GM12878 (cell line): ENCODE measurements around the gene CYS1. TPM values are rescaled to one million over a fixed set of nuclear protein-coding genes. Genes with fewer than 3 reads are reported as not detected.

Source experiments
- ATAC-seq: fragments of 200-7000 bp; cut with Tn5 transposase; 3 replicates; pipeline ENCODE4 v1.9.1; 2020; ENCODE audit warnings: mild to moderate bottlenecking, moderate library complexity
- BruUV-seq: library from RNA; stranded (reverse); fragments of 400-500 nt; replicated peaks from 2 replicates; lab custom pipeline; 2021; lab: Mats Ljungman, UMichigan
- CTCF ChIA-PET: fragments of 300-600 bp; sonication (Branson Sonifier 250); formaldehyde crosslinking; extraction: SDS; loops from one replicate; lab custom pipeline; 2021; ENCODE audit warnings: inconsistent platforms; lab: Yijun Ruan, JAX
- POLR2A ChIA-PET: fragments of 350-600 bp; formaldehyde crosslinking; extraction: SDS; loops from one replicate; lab custom pipeline; 2021; ENCODE audit warnings: inconsistent platforms; lab: Charles Lee
- RAD21 ChIA-PET: fragments of 300-600 bp; sonication (Branson Sonifier 250); formaldehyde crosslinking; loops from one replicate; lab custom pipeline; 2023; ENCODE audit warnings: antibody characterized with exemption; ENCODE audit not compliant: unreplicated experiment; lab: Charles Lee
- SMC1A ChIA-PET: fragments of 300-600 bp; sonication (Branson Sonifier 250); formaldehyde crosslinking; loops from one replicate; lab custom pipeline; 2023; ENCODE audit not compliant: unreplicated experiment, uncharacterized antibody; lab: Charles Lee
- DNase-seq: peaks from one replicate; pipeline ENCODE4 v3.0.0-alpha.2; 2011; ENCODE audit warnings: low read depth, low spot score
- FAIRE-seq: peaks from 3 replicates; lab custom pipeline; 2011; peaks lifted over from hg19 to GRCh38; lab: Jason Lieb, UNC
- H2AFZ ChIP-seq: 2 replicates; pipeline ENCODE4 v1.6.0; 2011; ENCODE audit warnings: low read depth, low read length, control low read depth; ENCODE audit not compliant: control insufficient read depth
- H3K27ac ChIP-seq: 2 replicates; pipeline ENCODE4 v1.5.1; 2011; ENCODE audit warnings: control low read depth; ENCODE audit not compliant: control insufficient read depth, insufficient read depth
- H3K27me3 ChIP-seq, 2 experiments: replicated peaks in 1 of 2; 2 replicates each; pipeline versions ENCODE4 v1.6.0 to v1.6.1; 2011; ENCODE audit warnings: low read length in 1 of 2; ENCODE audit not compliant: control insufficient read depth in 2 of 2, insufficient read depth in 2 of 2
- H3K36me3 ChIP-seq, 2 experiments: 2 replicates each; pipeline ENCODE4 v1.5.1; 2011; ENCODE audit warnings: low read length in 1 of 2; ENCODE audit not compliant: control insufficient read depth in 2 of 2, insufficient read depth in 2 of 2
- H3K4me1 ChIP-seq: 2 replicates; pipeline ENCODE4 v1.6.1; 2011; ENCODE audit warnings: mild to moderate bottlenecking, low read length, moderate library complexity, mixed read lengths; ENCODE audit not compliant: control insufficient read depth, insufficient read depth
- H3K4me2 ChIP-seq: 2 replicates; pipeline ENCODE4 v1.6.0; 2011; ENCODE audit warnings: control low read depth; ENCODE audit not compliant: control insufficient read depth, insufficient read depth
- H3K4me3 ChIP-seq: fragments of 200-600 bp; sonication (generic); 2 replicates; pipeline ENCODE4 v1.5.1; 2016
- H3K79me2 ChIP-seq: 2 replicates; pipeline ENCODE4 v1.6.0; 2011; ENCODE audit warnings: low read length; ENCODE audit not compliant: control insufficient read depth, insufficient read depth
- H3K9ac ChIP-seq: 2 replicates; pipeline ENCODE4 v1.8.0; 2011; ENCODE audit warnings: low read length, control low read depth, mixed read lengths; ENCODE audit not compliant: control insufficient read depth, insufficient read depth
- H3K9me3 ChIP-seq: replicated peaks from 3 replicates; pipeline ENCODE4 v1.5.1; 2011; ENCODE audit warnings: mild to moderate bottlenecking, low read length; ENCODE audit not compliant: control insufficient read depth, insufficient read depth
- H4K20me1 ChIP-seq: 2 replicates; pipeline ENCODE4 v1.6.0; 2011; ENCODE audit not compliant: control insufficient read depth, insufficient read depth
- FOS ChIP-seq: IDR thresholded peaks from 3 replicates; pipeline ENCODE4 v1.6.1; 2011; ENCODE audit warnings: borderline replicate concordance; ENCODE audit not compliant: insufficient read length; ENCODE audit errors: extremely low read depth
- GATAD2B ChIP-seq: fragments of 450-650 bp; conservative IDR thresholded peaks from 2 replicates; pipeline ENCODE4 v1.6.1; 2017; ENCODE audit warnings: low read depth, mild to moderate bottlenecking, moderate library complexity
- KLF5 ChIP-seq: fragments of 450-650 bp; IDR thresholded peaks from 2 replicates; pipeline ENCODE4 v1.6.1; 2014; ENCODE audit warnings: mild to moderate bottlenecking; ENCODE audit not compliant: partially characterized antibody
- MYB ChIP-seq: fragments of 150-350 bp; IDR thresholded peaks from 2 replicates; pipeline ENCODE4 v1.6.1; 2014; ENCODE audit warnings: mild to moderate bottlenecking, low read depth, low read length, borderline replicate concordance
- NFYA ChIP-seq: IDR thresholded peaks from 2 replicates; pipeline ENCODE4 v1.6.1; 2011; ENCODE audit warnings: low read depth, mild to moderate bottlenecking, low read length, improper control_type of control experiment, borderline replicate concordance
- NR2C1 ChIP-seq: fragments of 450-650 bp; IDR thresholded peaks from 2 replicates; pipeline ENCODE4 v1.6.1; 2017; ENCODE audit warnings: antibody characterized with exemption, mild to moderate bottlenecking, moderate library complexity
- PML ChIP-seq: IDR thresholded peaks from 2 replicates; pipeline ENCODE4 v1.6.1; 2012; ENCODE audit warnings: low read length, inconsistent platforms
- TARDBP ChIP-seq: IDR thresholded peaks from 2 replicates; pipeline ENCODE4 v1.6.1; 2016; ENCODE audit warnings: borderline replicate concordance
- ZBED1 ChIP-seq: IDR thresholded peaks from 2 replicates; pipeline ENCODE4 v1.6.1; 2016; ENCODE audit warnings: borderline replicate concordance
- ZNF384 ChIP-seq: IDR thresholded peaks from 2 replicates; pipeline ENCODE4 v1.6.1; 2012; ENCODE audit warnings: low read depth, mild to moderate bottlenecking, low read length, improper control_type of control experiment, borderline replicate concordance
- WGBS: methylation state at CpG from one replicate; pipeline ENCODE4 v1.1.6; 2016; ENCODE audit warnings: low lambda C conversion rate; ENCODE audit not compliant: insufficient replicate concordance, insufficient coverage; ENCODE audit errors: missing lambda C conversion rate; 5-methylcytosine and 5-hydroxymethylcytosine counted together
- in situ Hi-C: fragments of 300-500 bp; cut with MboI; formaldehyde crosslinking; loops from 9 replicates; pipeline ENCODE4 v1.14.3; 2018; ENCODE audit warnings: mixed read lengths
- intact Hi-C: fragments of 100-400 bp; cut with micrococcal nuclease; formaldehyde crosslinking; loops from one replicate; pipeline ENCODE4 v1.14.2; 2022; ENCODE audit not compliant: unreplicated experiment
- polyA plus RNA-seq, 11 experiments: library from polyadenylated mRNA; depleted of rRNA in 4 of 11; unstranded in 6 of 11; stranded (reverse) in 5 of 11; fragments of >200 nt; fragmentation: Nextera tagmentation in 4 of 11; fragmentation: Illumina TruSeq in 1 of 11; extraction: Ambion mirVana in 4 of 11; extraction: Trizol in 1 of 11; gene quantifications; 1 replicate in 1 of 11; 2 replicates in 10 of 11; pipeline versions ENCODE4 v1.2.1 to v1.2.3, GENCODE V29; 2011 to 2016; ENCODE audit warnings: inconsistent platforms in 2 of 11, missing spikeins in 2 of 11, low read depth in 1 of 11
- total RNA-seq, 4 experiments: library from RNA; depleted of rRNA in 3 of 4; stranded (reverse); fragments of >200 nt in 3 of 4; fragmentation: Illumina TruSeq in 1 of 4; extraction: Trizol in 1 of 4; gene quantifications; 2 replicates each; pipeline versions ENCODE4 v1.2.1 to v1.2.3, GENCODE V29; 2013 to 2021
- TF ChIP-seq, protein P1 (sequence below): IDR thresholded peaks from 2 replicates; pipeline ENCODE4 v1.6.1; 2011; ENCODE audit warnings: low read depth, mild to moderate bottlenecking, low read length, moderate library complexity, borderline replicate concordance; ENCODE audit errors: extremely low read depth
- TF ChIP-seq, protein P2 (sequence below): fragments of 450-650 bp; IDR thresholded peaks from 2 replicates; pipeline ENCODE4 v1.6.1; 2014; ENCODE audit warnings: mild to moderate bottlenecking

CYS1 gene
- total and polyA plus RNA-seq, 10 of the 15 experiments (the other 5 are each of a cell fraction or from before 2014, with no cell fraction given) = 0.35 to 6.4 (median 2.5) TPM

DNA sequence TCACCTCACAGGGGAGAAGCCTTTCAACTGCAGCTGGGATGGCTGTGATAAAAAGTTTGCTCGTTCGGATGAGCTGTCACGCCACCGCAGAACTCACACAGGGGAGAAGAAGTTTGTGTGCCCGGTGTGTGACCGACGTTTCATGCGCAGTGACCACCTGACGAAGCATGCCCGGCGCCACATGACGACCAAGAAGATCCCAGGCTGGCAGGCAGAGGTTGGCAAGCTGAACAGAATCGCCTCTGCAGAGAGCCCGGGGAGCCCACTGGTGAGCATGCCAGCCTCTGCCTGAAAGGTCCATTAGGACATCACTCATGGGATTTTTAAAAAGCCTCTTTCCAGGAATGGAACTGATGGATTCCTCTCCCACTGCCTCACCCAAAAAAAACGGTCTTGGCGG lies 28.0 kb downstream of the CYS1 start:
- ATAC-seq = no peak
- no peak for DNase-seq
- 72% methylated on average over 16 of the region's 16 CpGs for WGBS
- Histone ChIP-seq H3K4me1 (no peaks in the 10 kb centered on the region), H4K20me1 (no peaks in the 10 kb centered on the region), H3K4me3 (no peak overlapping the region), H3K36me3 (no peaks in the 10 kb centered on the region), H3K4me2 (no peak overlapping the region), H3K27me3 (no peaks in the 10 kb centered on the region; a peak in 1 of 4 replicates), H3K9ac (no peak overlapping the region), H3K27ac (no peak overlapping the region), H2AFZ (no peak overlapping the region), H3K9me3 (no peaks in the 10 kb centered on the region), H3K79me2 (no peaks in the 10 kb centered on the region)
- intact Hi-C loops = no loop called here
- ChIA-PET SMC1A (interaction anchor here (1.0 to 1.4 kb wide), 3 partner anchors 45 to 253 kb away, joined by 3 to 8 read pairs (median 3); no protein-coding TSS in a partner anchor), POLR2A (interaction anchor here (0.9 to 1.1 kb wide), 2 partner anchors 20 to 75 kb away, joined by 3 to 4 read pairs; no protein-coding TSS in a partner anchor), CTCF (interaction anchor here (0.7 to 10.0 kb wide), 6 partner anchors 25 to 282 kb away, joined by 3 to 164 read pairs (median 4); no protein-coding TSS in a partner anchor), RAD21 (no interaction called here)
- in situ Hi-C loops = no loop called here
- no peak for FAIRE-seq
- BruUV-seq = no TSS peak
- TF ChIP-seq ZBED1 = no peak

GRCh38 chr2:10048501-10049171 lies 31.6 kb downstream of the CYS1 start:
- ChIA-PET SMC1A (interaction anchor here (0.6 to 5.2 kb wide), 22 partner anchors 8 to 478 kb away, joined by 3 to 46 read pairs (median 4); no protein-coding TSS in a partner anchor), CTCF (interaction anchor here (0.5 to 10.0 kb wide), 33 partner anchors 9 to 908 kb away, joined by 3 to 164 read pairs (median 4); no protein-coding TSS in a partner anchor), POLR2A (interaction anchor here (0.6 kb wide), 1 partner anchor 138 kb away, joined by 3 read pairs; no protein-coding TSS in a partner anchor), RAD21 (interaction anchor here (0.6 to 4.6 kb wide), 16 partner anchors 8 to 543 kb away, joined by 3 to 70 read pairs (median 4); no protein-coding TSS in a partner anchor)
- no peak overlapping the region for H3K4me3 ChIP-seq
- no peak overlapping the region for H3K4me2 ChIP-seq
- DNase-seq = no peak
- no peaks in the 10 kb centered on the region for H3K4me1 ChIP-seq
- no peaks in the 10 kb centered on the region for H4K20me1 ChIP-seq
- H2AFZ ChIP-seq = no peak overlapping the region
- peaks cover 2% of the 10 kb centered on the region; the same call in 1 of the 3 replicates for H3K9me3 ChIP-seq
- H3K9ac ChIP-seq = no peak overlapping the region
- FAIRE-seq = no peak
- intact Hi-C loops = loop anchor here (1.0 kb wide), 3 partner anchors 64 to 249 kb away; no protein-coding TSS in a partner anchor
- H3K27ac ChIP-seq = no peak overlapping the region
- H3K27me3 ChIP-seq = no peaks in the 10 kb centered on the region
- H3K36me3 ChIP-seq = no peaks in the 10 kb centered on the region
- in situ Hi-C loops = loop anchor here (5.0 kb wide), 1 partner anchor 236 kb away; no protein-coding TSS in a partner anchor
- no TSS peak for BruUV-seq
- H3K79me2 ChIP-seq = no peaks in the 10 kb centered on the region
- peak; percentile 73 for ATAC-seq
- 43% methylated on average over 10 of the region's 10 CpGs for WGBS
- no peak for TF ChIP-seq PML
- no peak for TF ChIP-seq MYB
- TF ChIP-seq, protein P1, sequence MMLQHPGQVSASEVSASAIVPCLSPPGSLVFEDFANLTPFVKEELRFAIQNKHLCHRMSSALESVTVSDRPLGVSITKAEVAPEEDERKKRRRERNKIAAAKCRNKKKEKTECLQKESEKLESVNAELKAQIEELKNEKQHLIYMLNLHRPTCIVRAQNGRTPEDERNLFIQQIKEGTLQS = no peak
- no peak for TF ChIP-seq FOS
- no peak for TF ChIP-seq GATAD2B
- TF ChIP-seq TARDBP = no peak
- peak; percentile 99 for TF ChIP-seq ZNF384
- TF ChIP-seq, protein P2, sequence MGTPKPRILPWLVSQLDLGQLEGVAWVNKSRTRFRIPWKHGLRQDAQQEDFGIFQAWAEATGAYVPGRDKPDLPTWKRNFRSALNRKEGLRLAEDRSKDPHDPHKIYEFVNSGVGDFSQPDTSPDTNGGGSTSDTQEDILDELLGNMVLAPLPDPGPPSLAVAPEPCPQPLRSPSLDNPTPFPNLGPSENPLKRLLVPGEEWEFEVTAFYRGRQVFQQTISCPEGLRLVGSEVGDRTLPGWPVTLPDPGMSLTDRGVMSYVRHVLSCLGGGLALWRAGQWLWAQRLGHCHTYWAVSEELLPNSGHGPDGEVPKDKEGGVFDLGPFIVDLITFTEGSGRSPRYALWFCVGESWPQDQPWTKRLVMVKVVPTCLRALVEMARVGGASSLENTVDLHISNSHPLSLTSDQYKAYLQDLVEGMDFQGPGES = no peak
- TF ChIP-seq NR2C1 = no peak
- no peak for TF ChIP-seq NFYA
- no peak for TF ChIP-seq KLF5
